HL-60/S4 (cell line): ENCODE data around the gene FAM20C.
"Not testable (repeated sequence)": the region's sequence is repeated elsewhere in the genome, so short reads cannot be mapped to it uniquely, and the experiment has no call there.

Experiments used
- in situ Hi-C: fragments of 300-500 bp; cut with MboI; formaldehyde crosslinking; loops from 2 replicates; pipeline ENCODE4 v1.14.3; 2022; ENCODE audit warnings: low sequenced_read_pairs

FAM20C gene

DNA sequence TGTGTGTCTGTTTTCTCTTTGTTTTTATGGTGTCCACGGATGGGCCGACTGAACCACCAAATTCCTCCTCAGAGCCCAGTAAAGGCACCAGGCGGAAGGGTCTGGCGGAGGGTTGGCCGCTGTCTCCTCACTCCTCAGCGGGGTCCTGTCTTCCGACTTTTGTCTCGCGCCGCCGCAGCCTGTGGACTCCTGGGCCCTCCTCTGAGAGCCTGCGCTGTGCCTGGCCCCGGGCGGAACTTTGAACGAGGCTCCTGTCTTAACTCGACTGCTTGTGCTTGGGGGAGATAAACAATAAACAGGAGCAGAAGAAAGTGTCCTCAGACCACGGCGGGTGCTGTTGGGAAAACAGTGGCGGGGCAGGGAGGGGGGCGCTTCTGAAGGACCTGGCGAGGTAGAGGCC is 2.2 kb upstream of the FAM20C start:
- in situ Hi-C loops = no loop called here

DNA sequence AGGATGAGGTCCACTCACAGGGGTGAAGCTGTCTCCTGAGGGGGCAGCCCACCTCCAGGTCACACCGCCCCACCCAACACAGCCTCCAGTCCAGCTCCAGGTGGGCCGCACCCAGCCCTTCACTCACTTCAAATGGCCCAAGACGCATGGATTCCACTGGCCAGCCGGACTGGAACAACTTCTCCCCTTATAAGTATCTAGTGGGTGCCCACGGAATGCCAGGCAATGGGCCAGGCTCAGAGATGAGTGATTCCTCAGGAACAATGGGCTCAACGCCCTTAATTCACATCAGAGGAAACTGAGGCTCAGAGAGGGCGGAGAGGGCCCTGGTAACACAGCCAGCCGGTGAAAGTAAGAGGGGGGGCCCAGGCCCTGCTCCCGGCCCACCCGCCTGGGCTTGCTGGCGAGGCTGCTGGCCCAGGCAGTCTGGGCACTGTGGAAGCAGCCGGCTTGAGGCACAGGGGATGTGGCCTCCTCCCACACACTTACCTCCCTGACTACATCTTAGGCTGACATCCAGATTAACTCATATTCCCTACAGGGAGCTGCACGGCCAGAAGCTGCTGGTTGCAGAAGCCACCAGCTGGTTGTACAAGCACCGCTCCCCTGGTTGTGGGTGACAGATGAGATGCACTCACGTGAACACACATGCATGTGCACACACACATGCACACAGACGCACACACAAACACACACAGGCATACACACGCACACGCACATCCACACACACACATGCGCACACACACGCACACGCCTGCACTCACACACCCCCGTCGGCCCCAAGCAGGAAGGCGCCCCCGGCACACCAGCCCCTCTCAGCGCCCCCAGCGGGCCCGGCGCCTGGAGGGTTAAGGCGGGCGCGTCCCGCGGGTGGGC is 1.0 kb upstream of the FAM20C start:
- in situ Hi-C loops = no loop called here

GRCh38 chr7:192701-193480 is 520 bp downstream of the FAM20C start:
- in situ Hi-C loops = no loop called here

DNA sequence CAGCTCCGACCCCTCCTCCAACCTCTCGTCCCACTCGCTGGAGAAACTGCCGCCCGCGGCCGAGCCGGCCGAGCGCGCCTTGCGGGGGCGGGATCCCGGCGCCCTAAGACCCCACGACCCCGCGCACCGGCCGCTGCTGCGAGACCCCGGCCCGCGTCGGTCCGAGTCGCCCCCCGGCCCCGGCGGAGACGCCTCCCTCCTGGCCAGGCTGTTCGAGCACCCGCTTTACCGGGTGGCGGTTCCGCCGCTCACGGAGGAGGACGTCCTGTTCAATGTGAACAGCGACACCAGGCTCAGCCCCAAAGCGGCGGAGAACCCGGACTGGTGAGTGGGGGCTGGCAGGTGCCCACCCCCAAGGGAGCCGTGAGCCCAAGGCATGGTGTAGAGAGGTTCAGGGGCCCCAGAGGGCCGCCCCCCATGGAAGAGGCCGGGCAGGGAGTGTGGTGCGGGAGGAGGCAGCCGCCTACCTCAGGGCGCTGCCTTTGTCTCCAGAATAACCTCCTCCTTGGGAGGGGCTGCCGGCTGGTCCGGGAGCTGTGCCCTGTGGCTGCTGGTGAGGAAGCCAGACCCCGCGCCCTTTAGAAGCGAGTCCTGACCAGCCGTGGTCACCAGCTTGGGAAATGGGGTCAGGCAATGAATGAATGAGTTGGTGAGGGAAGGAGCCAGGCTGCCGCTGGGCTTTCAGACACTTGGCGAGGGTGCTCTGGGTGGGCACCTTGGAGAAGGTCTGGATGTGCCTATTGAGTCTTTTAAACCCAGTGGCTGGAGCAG is 1.3 kb downstream of the FAM20C start:
- in situ Hi-C loops = no loop called here

DNA sequence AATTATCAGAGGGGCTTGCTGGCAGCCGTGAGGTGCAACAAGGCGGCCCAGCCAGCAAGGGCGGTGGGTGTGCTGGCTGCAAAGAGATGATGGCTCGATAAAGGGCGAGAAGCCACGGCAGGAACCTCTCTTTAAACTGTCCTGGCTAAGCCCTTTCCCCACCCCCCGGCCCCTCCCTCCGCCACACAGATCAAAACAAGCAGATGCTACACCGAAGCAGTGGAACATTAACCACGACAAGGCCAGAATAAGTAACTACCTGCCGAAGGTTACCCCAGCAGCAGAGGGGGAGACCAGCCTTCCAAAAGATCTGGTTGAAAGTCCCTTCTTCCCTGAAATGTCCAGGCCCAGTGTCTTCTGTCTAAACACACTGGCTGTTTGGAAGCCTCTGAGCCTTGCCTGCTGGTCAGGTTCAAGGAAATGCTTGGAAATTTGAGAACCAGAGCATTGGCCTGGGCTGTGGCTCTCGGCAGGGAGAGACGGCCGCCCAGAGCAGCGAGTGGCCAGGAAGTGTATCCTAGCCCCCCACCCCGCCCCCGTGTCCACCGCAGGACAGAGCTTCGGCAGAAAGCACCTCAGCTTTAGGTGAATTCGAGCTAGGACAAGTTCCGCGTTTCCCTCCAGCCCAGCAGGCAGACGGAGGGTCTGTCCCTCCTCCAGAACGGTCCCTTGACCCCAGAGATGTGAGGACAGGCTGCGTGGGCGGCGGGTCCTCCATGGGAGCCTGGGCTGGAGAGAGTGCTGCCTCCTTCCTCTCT is 2.1 kb downstream of the FAM20C start:
- in situ Hi-C loops = no loop called here

DNA sequence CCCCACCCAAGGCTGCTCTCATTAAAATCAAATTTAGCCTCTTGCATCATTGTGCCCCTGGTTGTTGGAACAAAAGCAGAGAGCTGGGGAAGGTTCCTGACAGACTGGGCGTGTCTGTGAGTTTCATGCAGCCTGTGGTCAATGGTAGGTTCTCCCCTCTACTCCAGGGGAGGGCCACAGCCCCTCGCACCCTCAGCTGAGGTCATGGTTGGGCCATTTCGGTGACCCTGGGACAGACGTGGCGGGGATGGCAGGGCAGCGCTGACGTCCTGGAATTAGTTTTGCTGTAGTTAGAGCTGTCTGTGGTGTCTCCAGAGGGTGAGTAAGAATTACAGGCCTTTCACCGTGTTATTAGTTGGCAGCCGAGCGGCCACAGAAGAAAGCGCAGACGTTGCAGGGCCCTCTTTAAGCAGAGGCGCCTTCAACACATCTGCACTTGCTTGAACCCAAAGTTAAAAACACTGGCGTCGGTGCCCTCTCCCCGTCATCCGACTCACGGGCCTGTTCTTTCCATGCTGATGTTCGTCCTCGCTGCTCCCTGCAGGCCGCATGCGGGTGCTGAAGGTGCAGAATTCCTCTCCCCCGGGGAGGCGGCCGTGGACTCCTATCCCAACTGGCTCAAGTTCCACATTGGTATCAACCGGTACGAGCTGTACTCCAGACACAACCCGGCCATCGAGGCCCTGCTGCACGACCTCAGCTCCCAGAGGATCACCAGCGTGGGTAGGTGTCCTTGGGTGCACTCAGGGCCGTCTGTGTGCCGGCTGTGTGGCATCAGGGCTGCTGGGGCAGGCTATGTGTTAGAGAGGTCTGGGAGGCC is 2.8 kb downstream of the FAM20C start:
- in situ Hi-C loops = no loop called here

DNA sequence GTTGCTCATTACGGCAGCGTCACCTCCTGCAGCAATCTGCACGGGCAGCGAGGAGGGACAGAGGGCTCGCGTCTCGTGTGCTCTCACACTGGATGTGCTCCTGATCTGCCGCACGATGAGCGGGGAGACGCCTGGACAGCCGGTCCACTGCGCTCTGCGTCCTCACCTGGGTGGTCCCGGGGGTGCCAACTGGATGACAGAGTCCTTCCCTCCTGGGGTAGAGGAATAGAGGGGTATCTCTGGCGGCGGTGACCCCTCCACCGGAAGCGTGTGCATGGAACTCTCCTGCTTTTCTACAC is 3.4 kb downstream of the FAM20C start:
- in situ Hi-C loops = no loop called here

DNA sequence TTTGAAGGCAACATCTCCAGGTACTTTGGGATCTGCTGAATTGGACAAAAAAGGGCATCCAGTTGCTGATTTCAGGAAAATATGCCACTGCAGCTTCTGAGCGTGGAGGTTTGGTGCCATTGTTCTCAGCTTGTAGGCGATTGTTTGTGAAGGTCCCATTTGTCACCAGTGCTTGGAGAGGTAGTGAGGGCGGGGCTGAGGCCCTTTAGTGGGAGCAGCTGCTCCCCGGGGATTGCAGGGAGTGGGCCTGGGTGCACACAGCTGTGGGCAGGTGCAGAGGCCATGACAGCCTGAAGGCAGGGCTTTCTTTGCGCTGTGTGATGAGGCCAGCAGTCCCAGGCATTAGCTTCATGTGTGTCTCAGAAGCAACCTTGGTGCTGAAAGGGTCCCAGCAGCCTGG is 3.9 kb downstream of the FAM20C start:
- in situ Hi-C loops = no loop called here

GRCh38 chr7:196778-197321 is 4.5 kb downstream of the FAM20C start:
- in situ Hi-C loops = no loop called here

DNA sequence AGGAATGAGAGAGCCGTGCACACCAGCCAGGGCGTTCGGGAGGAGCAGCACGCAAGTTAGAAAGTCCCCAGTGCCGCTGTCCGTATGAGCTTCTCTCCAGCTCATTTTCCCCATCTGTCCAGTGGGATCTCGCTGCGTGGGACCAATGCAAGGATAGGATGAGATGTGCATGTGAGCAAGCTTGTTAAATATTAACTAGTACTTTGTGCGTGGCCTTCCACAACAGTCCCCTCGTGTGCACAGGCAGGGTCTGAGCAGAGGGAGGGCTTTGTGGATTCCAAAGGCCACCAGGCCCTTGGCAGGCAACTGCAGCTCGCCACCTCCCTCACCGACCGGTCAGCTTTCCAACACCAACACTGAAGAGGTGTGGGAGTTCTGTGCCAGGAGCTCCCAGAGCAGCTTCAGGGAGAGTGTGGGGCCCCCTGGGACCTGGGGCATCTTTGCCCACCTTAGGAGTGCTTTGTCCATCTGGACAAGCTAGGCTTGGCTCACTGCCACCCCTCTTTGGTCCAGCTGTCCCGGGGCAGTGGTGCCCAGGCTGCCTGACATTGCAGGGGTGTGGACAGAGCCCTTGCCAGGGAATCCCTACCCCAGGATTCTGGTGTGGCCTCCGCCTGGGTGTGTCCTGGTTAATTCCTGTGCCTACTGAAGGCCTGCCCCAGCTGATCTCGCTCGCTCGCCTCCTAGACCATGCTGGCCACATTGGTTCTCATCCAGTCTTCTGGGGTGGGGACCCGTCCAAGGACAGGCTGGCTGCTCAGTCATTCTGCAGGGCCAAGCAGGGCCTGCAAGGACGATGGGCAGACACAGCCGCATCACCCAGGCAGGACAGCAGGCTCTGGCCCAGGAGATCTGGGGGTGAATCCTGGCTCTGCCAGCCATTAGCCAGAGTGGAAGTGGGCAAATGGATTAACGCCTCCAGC is 5.3 kb downstream of the FAM20C start:
- in situ Hi-C loops = no loop called here

- in situ Hi-C loops = no loop called here
These were observed 7.3 kb downstream of the FAM20C start for GRCh38 chr7:199483-200249.

DNA sequence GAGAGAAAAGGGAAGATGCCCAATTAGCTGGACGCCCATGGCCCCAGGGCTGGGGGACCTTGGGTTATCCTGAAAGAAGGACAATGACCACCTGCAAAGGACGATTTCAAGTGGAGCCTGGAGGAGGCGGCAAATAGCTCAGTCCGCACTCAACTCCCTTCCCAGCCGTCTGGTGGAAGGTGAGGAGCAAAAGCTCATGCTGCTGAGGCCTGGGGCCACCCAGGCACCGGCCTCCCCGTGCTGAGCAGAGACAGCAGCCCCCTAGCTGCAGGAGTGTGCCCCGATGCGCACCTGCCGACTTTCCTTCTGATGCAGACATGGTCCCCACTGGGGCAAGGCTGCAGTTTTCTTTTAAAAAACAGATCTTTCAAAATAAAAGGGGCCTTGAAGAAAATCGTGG is 7.9 kb downstream of the FAM20C start:
- in situ Hi-C loops = no loop called here

- in situ Hi-C loops = no loop called here
These were observed 8.3 kb downstream of the FAM20C start for GRCh38 chr7:200704-201103.

- in situ Hi-C loops = no loop called here
These were observed 12.0 kb downstream of the FAM20C start for GRCh38 chr7:204326-204725.

DNA sequence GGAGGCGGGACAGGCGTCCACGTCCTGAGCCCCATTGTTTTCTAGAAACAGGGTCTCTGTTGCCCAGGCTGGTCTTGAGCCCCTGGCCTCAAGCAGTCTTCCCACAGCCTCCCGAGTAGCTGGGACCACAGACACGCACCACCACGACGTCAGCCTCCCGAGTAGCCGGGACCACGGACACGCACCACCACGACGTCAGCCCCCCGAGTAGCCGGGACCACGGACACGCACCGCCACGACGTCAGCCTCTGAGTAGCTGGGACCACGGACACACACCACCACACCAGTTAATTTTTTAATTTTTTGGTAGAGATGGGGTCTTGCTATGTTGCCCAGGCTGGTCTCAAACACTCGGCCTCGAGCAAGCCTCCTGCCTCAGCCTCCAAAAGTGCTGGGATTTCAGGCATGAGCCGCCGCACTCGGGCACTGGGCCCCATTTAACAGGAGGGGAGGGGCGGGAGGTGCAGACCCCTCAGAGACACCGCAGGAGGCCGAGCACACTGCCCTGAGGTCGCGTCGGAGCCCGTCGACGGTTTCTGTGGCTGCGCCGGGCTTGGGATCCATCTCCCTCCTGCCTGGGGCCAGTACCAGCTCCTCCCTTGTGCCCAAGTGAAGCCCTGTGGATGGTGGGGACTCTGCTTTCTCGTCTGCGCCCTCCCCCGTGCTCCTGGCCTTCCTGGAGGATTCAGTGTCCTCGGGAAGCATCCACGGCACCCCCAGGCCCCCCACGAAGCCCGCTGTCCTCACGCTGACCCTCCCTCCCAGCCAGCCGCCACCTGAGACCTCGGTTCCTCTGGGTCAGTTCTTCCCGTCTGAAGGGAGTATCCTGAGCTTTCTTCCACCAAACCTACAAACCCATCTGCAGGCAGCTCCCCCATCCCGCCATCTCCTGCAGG is 13.0 kb downstream of the FAM20C start:
- in situ Hi-C loops = no loop called here

DNA sequence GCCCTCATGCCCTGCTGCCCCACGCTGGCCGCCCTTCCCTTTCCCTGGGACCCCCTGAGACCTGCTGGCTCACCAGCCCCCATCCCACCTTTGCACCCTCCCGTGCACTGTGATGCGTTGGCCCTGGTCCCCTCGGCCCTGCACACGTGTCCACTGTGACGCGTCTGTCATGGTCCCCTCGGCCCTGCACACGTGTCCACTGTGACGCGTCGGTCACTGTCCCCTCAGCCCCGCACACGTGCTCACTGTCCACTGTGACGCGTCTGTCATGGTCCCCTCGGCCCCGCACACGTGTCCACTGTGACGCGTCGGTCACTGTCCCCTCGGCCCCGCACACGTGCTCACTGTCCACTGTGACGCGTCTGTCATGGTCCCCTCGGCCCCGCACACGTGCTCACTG is 14.0 kb downstream of the FAM20C start:
- in situ Hi-C loops = not testable (repeated sequence)
